HG02588 (cell line): ENCODE results near the gene SNX32.
"Not testable (repeated sequence)": the region's sequence is repeated elsewhere in the genome, so short reads cannot be mapped to it uniquely, and the experiment has no call there.

ENCODE experiments used
- ATAC-seq: cut with Tn5 transposase; IDR thresholded peaks from one replicate; pipeline ENCODE4 v1.9.1; 2021; ENCODE audit warnings: mild to moderate bottlenecking, moderate library complexity; ENCODE audit not compliant: unreplicated experiment

The SNX32 gene

DNA sequence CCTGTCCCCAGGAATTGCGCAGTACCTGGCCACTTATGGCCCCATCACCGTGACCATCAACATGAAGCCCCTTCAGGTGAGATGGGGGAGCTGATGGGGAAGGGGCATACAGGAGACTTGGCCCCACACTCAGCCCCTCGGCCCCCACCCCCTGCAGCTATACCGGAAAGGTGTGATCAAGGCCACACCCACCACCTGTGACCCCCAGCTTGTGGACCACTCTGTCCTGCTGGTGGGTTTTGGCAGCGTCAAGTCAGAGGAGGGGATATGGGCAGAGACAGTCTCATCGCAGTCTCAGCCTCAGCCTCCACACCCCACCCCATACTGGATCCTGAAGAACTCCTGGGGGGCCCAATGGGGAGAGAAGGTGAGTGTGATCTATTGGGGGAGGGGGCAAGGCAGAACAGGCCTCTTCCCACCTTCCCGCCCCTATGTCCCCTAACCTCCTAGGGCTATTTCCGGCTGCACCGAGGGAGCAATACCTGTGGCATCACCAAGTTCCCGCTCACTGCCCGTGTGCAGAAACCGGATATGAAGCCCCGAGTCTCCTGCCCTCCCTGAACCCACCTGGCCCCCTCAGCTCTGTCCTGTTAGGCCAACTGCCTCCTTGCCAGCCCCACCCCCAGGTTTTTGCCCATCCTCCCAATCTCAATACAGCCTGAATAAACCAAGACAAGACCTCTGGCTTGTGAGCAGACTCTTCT, 49.4 kb downstream of the SNX32 start:
- no peak for ATAC-seq

DNA sequence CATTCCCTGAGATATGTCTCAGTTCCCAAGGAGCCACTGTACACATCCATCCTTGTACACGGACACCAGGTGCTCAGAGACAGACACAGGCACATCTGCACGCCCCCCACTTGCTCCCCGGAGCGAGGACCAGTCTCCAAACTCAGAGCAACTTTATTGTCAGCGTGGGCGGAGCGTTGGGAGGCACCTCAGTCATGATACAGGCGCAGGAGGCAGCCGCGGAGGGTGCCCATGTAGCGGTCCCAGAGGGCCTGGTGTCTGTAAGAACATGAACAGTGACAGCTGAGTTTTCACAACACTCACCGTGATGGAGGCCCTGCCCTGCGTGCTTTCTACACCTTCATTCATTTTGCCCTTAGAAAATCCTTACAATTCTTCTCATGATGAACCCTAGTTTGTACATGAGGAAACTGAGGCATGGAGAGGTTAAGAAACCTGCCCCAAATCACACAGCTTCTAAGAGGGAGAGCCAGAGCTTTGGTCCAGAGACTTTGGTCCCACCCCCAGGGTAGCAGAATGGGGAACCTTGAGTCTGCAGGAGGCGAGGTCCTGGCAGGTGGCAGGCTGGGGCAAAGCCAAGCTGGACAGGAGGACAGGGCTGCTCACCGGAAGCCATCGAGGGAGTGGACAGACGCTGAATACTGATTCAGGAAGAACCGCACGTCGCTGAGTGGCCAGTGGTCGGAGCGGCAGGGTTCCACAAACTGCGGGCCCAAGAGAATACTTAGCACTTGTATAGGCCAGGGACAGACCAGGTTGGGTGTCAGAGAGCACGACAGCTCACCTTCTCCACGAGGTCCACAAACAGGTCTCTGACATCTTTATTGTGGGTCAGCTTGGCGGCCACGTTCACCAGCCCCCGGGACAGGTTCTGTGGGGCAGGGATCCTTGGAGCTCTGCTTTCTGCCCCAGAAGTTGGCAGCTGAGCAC, 50.3 kb downstream of the SNX32 start:
- no peak for ATAC-seq

DNA sequence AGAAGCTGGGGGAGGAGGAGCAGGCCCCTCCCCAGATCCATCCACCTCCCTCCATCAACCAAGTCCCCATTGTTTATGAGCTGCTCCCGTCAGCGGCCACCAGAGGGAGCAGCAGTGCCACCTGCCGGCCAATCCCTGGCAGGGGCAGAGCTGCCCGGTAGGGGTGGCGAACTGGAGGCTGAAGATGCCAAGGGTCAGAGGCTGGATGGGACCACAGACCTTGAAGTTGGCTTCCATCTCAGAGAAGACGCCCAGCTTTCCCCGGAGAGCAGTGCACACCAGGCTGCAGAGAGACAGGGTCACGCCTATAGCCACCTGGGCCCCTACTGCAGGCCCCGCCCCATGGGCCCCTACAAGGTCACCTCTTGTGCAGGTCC, 50.9 kb downstream of the SNX32 start:
- no peak for ATAC-seq

DNA sequence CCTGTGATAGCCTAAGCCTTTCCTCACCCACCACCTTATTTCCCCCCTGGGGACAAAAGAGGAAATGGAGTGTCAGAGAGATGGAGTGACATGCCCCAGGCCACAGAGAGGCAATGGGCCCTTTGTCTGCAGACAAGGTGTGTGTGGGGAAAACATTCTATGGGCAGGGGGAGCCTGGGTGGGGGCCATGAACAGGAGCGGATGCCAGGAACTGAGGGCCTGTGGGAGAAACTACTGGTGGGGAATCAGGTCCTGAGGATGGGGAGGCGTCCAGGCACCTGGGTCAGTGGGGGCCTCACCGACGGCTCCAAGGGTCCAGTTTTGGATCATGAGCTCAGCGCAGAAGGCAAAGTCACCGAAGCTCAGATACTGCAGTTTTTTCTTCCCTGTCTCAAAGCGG, 51.5 kb downstream of the SNX32 start:
- ATAC-seq = no peak

DNA sequence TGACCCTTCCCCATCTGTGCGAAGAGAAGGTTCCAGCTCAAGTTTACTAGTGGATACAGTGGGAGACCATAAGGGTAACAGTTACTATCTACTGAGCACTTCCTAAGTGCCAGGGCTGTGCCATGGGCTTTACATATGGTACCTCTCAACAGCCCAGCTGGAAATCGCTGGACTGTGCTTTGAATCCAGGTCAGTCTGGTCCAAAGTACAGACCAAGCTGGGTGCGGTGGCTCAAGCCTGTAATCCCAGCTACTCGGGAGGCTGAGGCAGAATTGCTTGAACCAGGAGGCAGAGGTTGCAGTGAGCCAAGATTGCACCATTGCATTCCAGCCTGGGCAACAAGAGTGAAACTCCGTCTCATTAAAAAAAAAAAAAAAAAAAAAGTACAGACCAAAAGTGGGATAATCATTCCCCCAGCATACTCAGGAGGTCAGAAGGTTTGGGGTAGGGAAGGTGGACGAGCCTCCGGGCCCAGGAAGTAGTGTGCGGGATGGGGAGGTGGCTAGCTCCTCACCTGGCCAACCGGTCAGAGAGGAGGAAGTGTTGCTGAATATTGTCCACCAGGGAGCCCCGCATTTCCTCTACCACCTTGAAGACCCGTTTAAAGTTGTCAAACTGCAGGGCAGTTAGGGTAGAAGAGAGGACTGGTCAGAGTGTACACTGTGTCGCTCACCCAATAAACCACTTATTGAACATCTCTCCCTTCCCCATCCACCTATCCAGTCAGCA, 52.2 kb downstream of the SNX32 start:
- no peak for ATAC-seq

DNA sequence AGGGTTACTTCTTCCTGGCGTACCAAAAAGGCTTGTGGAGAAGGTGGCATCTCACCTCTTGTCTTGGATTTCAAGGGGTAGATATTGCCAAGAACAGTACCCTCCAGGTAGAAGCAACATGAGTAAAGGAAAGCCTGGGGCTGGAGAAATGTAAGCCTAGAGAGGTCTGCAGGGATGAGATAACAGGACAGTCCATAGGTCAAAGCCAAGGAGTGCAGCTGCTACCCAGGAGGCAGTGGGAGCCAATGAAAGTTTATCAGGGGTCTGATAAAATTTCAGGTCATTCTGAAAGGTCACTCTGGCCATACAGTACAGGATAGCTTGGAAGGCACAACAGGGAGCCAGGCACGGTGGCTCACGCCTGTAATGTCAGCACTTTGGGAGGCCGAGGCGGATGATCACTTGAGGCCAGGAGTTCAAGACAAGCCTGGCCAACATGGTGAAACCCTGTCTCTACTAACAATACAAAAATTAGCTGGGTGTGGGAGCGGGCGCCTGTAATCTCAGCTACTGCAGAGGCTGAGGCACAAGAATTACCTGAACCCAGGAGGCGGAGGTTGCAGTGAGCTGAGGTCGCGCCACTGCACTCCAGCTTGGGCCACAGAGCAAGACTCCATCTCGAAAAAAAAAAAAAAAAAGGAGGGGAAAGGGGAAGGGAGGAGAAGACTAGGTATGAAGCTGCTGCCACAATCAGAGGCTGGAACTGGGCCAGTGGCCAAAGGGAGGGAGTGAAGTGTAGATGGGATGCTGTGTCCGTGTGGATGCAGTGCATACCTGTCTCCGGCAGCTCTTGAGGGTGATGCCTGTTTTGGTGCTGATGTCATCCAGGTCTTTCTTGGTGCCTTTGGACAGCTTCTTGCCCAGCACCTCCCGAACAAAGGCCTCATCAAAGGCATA, 53.3 kb downstream of the SNX32 start:
- no peak for ATAC-seq

DNA sequence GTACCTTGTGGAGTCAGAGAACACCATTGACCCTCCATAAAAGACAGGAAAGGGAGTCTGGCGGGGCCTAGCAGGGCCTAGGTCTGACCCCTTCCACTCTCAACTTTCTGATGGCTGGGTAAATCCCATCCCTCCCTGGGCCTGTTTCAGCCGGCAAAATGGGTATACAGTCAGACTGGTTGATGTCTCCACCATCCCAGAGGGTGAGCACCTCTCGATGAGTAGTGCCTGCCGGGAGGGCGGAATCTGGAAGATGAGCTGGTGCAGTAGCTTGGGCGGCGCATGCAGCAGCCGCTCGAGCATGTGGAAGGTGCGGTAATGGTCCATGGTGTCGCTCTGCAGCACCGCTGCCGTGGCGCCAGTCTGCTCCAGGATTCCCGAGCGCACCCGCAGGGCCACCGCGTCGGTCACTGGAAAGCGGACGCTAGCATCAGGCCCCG, 54.0 kb downstream of the SNX32 start:
- ATAC-seq = no peak

DNA sequence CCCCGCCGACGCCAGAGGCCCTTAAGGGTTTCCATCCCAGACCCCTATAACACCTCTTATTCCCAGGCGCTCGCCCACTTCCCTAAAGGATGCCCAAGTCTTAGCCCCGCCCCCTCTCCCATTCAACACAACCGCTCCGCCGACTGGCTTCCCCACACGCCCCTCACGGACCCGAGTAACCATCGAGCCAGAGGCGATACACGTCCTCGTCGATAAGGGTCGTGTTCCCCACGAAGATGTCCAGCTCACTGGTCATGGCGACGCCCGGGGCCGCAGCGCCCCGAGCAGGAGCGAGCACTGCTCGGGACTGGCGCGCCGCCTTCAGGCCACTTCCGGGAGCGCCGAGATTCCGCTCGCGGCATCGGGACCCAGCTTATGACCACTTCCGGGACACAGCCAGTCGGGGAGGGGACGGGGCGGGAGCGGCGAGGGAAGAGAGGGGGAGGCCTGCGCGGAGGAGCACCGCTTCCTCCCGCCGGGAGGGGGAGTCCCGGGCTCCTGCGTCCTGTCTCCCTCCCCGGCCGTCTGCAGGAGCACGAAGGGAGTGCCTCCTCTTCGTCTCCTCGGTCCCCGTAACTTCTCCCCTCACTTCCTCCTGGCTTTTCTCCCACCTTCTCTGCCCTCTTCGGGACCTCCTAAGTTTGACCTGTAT, 54.5 kb downstream of the SNX32 start, which contains the start of gene FIBP:
Gene FIBP, minus strand, starts transcription at position 309 of the 652 bp plus-strand sequence. Its CDS starts 53 bp downstream, at position 256.
- ATAC-seq = peak; percentile 58

DNA sequence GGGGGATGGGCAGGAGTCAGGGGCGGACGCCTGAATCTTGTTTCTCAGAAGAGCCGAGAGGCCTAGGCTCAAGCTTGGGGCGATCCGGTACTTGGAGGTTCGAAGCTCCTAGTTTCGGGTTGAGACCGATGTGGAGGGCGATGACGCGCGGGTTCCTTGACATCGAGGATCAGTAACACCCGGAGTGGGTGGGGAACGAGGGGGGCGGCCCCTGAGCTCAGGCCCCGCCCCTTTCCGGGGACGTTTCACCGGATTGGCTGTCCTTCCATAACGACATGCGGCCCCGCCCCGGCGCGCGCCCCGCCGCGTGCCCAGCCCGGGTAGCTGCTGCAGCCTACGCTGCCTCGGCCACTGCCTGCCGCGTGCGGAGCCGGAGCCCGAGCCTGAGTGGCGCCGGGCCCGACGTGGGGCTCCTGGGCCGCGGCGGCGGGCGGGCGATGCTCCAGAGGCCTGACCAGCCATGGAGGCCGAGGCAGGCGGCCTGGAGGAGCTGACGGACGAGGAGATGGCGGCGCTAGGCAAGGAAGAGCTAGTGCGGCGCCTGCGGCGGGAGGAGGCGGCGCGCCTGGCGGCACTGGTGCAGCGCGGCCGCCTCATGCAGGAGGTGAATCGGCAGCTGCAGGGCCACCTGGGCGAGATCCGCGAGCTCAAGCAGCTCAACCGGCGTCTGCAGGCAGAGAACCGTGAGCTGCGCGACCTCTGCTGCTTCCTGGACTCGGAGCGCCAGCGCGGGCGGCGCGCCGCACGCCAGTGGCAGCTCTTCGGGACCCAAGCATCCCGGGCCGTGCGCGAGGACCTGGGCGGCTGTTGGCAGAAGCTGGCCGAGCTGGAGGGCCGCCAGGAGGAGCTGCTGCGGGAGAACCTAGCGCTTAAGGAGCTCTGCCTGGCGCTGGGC, 56.8 kb downstream of the SNX32 start, which contains the start of gene CCDC85B:
Gene CCDC85B, plus strand, starts transcription at position 350 of the 895 bp plus-strand sequence. Its CDS starts 111 bp downstream, at position 461.
- peak; percentile 49 for ATAC-seq

DNA sequence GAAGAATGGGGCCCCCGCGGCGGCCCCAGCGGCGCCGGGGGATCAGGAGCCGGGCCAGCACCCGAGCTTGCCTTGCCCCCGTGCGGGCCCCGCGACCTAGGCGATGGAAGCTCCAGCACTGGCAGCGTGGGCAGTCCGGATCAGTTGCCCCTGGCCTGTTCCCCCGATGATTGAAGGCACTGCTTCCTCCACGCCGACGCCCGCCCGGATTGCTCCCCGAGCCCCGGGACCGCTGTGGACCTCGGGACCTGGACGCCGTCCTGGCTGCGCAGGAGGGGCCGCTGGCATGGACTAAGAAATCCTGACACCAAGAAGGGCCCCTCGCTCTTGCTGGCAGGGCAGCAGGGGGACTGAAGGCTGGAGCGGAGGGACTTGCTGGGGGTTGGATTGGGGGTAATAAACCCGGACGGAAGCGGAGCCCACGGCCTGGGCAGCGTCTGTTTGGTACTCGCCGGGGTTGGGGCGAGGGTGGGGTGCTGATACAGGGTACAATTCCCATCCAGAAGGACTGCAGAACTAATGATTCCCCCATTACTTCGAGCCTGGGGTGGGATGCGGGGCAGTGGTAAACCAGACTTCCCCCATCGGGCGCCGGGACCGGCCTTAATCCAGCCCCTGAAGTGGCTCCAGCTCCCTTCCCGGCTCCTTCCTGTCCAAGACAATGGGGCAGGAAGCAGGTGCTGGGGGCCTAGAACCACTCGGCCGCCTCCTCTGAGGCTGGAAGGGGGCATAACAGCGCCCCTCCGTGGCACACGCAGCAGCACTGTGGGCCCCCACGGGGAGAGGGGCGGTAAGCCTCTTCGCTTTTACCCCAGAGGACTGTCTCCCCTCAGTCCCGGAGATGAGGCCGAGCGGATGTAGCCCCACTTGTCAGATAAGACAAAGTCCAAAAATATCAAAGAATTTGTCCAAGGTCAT, 57.7 kb downstream of the SNX32 start:
- ATAC-seq = no peak

DNA sequence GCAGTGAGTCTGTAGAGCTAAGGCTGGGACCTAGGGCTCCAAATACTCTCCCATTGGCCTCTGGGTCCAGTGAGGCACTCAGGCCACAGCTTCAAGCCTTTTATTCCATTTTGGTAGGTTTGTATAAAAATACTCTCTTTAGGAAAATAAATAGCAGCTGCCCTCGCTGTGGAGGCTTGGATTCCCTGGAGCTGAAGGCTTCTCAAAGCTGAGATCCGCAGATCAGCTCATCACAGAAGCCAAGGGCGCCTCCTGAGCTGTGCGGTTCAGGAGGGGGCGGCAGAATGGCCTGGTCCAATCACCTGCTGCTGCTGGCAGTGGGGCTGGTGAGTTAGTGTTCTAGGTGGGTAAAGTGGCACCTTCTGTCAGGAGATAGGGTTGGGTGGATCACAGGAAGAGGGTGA, 58.4 kb downstream of the SNX32 start:
- not testable (repeated sequence) for ATAC-seq

DNA sequence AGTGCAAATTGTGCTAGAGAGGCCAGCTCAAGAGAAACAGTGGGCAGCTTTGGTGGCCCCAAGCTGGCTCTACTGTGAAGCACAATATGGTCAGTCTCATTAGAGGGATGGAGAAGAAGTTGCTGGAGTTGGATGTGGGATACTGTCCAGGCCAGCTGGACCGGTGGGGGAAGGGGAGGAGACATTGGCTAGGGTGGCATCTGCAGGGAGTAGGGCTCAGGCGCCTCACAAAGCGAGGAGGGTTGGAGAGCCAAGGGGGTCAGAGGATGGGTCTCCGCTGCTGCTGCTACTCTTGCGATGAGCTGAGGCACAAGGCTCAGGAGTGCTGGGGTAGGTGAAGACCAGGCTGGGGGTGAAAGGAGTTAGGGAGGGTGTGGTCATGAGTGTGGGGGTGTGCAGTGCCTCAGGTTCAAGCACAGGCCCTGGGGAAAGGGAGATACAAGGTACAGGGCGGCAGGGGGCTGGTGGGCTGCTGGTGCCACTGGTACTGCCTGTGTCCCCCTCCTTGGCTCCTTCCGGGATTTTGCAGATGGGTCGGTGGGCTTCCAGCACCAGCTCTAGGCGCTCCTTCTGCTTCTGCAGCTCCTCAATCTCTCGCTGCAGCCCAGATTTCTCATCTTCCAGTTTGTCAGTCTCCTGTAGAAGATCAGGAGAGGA, 59.0 kb downstream of the SNX32 start:
- ATAC-seq = no peak

DNA sequence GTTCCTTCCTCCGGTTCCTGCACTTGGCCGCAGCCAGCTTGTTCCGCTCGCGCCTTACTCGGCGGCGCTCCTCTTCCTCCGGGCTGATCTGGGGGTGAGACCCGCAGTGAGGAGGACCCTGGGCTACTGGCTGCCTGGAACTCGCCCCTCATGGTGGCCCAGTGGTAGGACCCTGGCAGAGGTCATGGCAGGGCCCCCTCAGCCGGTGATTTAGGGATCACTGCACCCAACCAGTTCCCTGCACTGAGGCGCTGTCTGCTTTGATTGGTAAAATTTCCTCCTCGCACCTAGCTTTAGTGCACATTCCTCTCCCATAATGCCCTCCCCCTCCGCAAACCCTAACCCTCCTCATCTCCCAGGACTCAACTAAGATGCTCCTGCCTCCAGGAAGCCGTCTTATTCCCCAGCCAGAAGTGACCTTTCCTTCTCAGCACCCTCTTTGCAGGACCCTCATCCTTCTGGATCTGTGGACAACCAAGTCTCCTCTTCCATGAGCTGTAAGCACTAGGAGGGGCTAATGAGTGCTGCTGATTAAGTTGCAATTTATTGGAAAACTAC, 60.4 kb downstream of the SNX32 start:
- ATAC-seq = no peak

DNA sequence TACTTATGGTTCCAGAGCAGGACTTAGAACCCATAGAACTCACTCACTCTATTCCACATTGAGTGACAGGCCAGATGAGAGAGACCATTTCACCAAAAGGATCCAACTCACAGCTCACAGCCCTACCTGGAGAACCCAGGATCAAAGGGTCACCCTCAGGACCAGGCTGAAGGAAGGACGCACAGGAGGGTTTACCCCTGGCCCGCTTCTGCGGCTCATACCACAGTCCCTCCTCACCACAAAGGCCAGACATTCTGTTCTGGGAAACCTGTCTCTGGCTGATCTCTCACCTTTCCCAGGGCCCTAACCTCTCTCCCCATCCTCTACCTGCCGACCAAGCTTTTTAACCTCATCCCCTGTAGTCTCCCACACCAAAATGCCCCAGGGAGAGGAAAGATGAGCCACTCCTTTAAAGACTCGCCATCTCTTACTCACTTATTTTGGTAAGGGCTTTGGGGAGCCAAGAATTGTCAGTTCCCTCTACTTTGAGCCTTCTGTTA, 61.8 kb downstream of the SNX32 start:
- ATAC-seq = no peak

DNA sequence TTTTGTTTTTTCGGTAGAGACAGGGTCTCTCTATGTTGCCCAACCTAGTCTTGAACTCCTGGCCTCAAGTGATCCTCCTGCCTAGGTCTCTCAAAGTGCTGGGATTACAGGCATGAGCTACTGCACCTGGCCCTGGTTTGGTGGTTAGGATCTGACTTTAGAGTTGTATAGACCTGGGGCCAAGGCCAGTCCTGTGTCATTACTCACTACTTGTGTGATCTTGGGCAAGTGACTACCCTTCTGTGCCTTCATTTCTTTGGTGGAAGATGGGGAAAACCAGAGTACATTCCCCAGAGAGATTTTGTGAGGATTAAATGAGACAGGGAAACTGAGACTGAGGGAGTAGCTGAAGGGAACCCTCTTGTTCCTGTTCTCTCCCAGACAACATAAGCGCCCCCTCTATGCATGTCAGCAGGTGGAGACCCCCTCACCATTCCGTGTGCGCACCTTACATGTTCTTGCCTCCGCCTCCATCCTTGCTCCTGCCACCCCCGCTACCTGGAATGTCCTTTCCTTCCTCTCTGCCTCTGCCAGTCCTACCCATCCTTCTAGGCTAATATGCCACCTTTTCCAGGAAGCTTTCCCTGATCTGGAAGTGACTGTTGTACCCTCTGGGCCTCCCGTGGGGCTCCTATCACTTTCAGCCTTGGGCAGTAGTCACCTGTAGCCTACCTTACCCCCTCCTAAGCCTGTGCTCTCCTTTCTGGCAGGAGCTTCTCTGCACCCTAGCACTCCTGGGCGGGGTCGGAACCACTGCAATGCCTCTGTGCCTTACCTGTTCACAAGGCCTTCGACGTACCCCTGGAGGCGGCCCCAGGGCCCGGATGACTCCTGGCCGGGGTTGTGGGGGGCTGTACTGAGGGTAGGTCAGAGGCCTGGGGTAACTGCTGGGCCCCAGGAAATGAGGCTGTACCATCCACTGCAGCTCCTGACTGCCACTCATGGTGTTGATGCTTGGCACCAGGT, 62.6 kb downstream of the SNX32 start:
- no peak for ATAC-seq
